ENCODE data around the gene DICER1.
A peak's percentile ranks its signal among the peaks of the same experiment; 100 is the strongest.

DICER1 gene

DNA sequence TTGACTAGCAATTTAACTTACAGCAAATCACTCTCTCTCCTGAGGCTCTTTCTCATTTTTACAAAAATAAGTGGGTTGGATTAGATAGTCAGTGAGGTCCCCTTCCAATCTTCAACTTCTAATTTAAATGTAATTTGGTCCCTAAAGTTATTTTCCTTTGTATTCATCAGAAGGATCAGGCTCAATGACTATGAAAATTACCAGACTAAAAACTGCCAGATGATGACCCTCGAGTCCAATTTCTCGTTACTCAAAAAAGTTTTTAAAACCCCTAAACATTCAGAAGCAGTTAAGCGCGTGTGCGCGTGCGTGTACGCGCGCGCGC lies 34.7 kb downstream of the DICER1 start:
- DNase-seq, result no peak

DNA sequence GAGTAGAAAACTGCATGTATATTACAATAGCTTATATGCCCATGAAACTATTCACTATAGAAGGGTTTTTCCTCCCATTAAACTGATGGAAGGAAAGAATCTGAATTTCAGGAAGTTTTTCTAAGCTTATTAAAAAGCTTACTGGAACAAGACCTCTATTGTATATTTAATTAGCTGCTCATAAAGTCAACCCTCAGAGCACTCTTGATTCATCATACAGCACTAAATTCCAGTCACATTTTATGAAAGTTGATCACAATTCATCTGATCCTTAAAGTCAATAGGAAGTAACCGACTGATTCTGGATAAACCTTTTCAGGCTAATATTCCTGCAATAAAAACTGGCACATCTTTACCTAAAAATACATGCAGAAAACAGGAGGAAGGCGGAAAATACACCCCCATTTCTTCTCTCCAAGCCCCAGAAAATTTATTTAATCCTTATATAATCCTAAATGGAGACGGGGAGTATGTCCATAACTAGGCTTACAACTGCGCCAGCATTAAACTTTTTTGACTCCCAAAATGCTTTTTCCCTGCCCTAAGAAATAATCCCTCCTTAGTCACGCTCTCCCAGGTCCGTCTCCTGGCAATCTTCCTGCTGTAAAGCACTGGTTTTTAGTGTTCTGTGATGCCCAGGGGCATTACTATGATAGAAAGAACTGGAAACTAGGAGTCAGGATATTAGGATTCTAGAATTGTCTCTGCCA lies 35.3 kb downstream of the DICER1 start:
- DNase-seq, result no peak

DNA sequence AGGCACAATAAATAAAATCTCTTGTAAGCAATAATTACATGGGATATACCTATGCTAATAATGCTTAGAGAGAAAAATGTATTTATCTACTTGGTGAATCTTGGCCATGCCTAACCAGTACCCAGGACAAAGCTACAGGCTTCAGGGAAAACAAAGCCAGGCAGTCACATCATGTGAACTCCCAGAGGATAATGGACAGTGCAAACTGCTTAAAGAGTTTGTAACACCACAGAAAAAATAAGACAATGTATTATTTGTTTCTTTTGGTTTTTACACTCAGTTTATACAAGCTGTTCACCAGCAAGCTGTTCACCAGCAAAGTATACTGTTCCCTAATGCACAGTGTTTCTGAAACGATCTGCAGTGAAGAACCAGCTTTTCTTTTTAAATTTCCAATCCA lies 38.0 kb downstream of the DICER1 start:
- no peak for DNase-seq

DNA sequence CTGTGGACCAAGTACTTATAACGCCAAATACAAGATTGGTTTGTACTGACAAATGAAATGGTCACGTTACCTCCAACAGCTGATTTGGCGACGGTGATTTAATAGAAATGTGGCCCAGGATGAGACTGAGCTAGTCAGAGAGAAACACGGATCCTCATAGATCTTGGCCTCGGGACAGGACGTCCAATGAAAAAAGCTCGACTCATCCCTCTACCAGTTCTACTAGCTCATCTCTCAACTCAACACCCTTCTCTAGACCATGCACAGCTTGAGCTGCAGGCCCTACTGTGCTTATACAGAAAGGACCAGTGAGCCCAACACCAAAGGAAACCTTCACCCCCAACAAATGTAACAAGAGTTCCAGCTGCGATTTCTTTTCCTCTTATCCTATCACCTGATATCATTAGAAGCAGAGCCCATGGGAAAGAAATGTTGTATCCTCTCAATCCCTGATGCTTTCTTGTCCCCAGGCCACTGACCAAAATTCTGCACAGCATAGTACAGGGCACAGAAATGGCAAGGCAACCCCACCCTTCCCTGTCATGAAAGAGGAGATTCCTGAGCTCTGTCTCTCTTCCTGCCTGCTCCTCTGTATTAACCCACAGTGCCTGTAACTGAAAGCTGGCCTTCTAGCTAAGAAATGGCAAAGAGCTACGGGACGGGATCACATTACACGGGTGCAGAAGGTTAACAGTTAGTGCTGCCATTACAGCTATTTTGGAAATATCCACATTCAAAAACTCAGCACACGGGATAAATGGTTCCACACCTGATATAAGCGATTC lies 39.2 kb downstream of the DICER1 start:
- no peak for DNase-seq

DNA sequence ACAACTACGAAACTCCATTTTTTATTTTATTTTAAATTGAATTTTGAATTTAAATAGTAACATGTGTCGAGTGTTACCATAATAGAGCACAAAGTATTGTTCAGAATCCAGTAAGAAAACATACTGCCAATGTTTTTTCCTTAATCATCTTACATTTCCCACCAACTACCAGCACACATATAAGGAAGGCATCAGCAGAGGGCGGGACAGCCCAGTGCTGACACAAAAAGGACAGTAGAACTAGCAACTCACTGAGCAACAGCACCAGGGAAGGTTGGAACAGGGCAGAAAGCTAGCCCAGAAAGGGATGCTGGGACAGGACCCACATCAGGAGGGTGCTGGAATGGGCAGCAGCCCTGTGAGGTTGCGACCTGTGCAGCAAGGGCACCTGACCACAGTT lies 43.9 kb downstream of the DICER1 start:
- no peak for DNase-seq

DNA sequence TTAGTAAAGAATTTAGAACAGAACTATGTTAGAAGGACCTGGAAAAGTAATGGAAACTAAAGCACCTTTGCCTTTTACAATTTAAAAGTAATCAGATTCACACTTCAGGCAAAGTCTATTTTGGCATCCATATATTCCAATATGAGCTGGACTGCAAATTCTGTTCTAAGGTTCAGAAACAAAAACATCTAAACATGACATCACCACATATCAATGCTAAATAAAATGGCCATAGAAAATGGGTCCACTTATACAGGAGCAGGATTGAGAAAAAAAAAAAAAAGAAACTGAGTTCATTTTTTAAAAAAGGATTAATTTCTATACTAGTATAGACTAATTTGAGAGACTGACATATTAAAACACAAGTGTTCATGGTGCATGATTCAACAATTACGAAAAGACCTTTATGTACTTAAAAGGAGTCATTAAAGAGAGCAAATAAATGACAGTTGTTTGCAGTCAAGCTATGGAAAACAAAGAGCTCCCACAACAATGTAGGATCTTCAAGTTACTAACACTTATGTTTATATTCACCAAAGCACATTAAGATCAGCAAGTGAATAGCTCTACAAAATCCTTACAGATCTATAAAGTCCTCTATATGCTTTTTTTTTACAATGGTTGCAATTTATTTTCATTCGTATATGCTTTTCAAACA lies 45.7 kb downstream of the DICER1 start:
- no peak for DNase-seq

DNA sequence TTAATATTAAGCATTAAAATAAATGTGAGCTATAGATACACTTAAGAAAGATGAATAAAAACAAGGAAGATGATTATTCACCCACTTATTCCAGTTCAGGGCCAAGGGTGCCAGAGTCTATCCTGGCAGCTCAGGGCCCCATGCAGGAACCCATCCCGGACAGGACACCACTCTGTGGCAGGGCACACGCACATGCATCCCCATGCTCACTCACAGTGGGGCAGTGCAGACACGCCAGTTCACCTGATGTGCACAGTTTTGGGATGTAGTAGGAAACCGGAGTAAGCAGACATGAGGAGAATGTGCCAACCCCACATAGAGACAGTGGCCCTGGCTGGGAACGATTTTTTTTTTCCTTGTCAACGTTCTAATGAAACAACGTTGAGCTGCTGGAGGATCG lies 47.2 kb downstream of the DICER1 start:
- no peak for DNase-seq

DNA sequence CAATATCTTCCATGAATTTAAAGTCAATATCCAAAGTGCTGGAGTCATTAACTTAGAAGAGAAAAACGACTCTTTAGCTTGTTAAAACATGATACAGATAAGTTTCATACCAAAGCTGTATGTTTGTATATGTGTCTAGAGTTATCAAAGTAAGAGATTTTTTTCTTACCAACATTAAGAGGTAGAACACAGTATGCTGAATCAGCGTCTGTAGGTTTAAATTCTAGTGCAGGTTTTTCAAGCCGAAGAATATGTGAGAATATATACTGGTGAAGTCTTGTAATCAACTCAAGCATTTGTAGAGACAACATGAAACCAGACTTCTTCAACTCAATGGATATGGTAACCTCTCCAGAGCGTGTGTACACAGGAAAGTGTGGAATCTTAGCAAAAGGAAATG lies 49.6 kb downstream of the DICER1 start:
- DNase-seq, result no peak

DNA sequence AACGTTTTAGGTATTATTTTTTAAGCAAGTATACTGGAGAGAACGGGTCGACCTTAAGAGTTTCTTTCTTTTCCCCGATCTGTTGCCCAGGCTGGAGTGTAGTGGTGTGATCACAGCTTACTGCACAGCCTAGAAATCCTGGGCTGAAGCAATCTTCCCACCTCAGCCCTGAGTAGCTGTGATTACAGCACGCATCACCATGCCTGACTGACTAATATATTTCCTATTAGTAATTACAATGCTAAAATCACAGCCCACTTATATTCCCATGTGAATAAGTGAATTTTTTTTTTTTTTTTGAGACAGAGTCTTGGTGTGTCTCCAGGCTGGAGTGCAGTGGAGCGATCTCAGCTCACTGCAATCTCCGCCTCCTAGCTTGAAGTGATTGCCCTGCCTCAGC lies 50.4 kb downstream of the DICER1 start:
- DNase-seq, result no peak

DNA sequence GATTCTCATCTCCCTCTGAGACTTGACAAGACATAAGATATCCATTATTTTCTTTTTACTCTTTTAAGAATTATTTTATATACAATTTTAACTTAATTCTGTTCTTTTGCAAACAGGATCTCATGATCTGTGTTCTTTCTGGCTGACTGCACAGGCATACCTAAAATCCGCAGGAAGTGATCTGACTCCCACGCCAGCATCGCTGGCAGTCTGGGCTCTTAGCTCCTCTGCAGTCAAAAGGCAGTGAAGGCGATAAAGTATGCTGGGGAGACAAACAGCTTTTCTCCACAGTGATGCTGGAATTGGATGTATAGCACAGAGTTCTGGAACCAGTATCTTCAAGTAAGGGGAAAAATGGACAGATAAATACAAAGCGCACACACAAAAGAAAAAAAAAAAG lies 52.4 kb downstream of the DICER1 start:
- no peak for DNase-seq

DNA sequence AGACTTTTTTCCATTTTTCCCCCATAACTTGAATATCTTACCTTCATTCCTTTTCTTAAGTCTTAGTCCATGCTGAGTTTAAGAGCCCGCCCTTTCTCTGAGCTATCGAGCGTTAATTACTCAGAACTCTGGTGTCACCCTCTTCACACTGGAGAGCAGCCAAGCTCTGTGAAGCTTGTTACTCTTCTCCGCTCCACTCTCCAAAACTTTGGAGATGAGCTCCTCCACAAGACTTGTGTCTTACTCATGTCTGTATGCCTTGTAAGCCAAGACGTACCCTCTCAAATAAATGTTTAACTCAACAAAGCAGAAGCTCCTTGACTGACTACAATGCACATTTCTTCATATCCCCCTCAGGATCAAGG lies 54.7 kb downstream of the DICER1 start:
- no peak for DNase-seq

DNA sequence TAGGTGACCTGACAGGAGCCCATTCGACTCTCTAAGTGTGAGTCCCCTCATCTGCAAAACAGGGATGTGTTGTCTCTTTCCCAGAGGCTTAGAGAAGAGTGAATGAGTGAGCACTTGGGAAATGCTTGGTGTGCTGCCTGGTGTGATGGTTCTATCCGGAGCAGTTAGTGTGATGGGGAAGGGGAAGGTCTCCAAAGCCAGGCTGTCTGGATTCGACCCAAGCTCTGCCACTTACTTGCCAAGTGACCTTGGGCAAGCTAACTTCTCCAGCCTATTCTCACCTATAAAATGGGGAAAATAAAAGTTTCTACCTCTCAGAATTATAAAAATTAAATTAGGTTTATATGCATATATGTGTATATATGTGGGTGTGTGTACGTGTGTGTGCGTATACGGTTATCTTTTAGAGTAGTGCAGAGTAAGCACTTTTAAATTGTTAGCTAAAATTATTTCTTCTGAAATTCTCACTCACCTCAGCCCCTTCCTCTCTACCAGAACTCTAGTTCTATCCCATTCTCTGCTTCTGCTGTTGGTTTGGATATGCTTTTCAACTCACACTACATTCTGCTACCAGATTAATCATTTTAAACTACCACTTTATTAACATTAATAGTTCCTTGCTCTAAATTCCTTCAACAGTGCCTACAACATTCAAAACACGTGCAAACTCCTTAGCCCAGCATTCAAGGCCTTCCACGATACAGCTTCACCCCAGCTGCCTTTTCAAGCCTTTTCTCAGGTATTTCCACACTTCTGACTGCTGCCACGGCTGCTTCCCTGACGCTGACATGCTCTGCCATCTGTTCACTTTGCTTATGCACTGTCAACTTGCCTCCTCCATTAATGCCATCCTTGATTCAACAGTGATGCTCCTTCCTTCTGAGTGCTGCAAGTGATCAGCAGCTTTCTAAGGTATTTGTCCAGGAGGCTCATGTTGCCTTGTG lies 55.3 kb downstream of the DICER1 start:
- no peak for DNase-seq

DNA sequence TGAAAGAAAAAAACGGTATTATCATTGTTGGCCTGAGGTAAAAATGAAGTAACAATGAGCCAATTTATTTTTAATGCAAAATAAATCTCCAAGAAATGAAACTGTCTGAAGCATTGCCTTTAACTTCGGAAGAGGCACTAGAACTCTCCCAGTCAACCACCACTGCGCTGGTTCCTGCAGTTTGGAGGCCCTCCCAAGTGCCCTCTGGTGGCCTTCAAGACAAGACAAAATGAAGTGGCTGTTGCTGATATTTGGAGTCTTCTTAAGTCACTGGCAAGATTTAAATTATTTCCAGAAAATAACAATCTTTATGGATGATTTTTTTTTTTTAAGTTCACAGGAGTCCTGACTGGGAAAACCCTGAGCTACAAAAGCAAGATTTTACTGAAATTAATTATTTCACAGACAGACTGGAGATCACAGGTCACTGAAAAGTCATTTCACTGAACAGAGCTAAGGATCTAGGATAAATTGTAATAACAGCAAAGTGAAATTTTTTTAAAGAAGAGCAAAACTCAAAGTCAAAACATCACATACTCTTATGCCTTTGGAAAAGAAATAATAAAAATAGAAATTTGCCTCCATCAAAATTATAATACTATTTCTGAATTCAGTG lies 58.2 kb downstream of the DICER1 start:
- peak; percentile 38 for DNase-seq

DNA sequence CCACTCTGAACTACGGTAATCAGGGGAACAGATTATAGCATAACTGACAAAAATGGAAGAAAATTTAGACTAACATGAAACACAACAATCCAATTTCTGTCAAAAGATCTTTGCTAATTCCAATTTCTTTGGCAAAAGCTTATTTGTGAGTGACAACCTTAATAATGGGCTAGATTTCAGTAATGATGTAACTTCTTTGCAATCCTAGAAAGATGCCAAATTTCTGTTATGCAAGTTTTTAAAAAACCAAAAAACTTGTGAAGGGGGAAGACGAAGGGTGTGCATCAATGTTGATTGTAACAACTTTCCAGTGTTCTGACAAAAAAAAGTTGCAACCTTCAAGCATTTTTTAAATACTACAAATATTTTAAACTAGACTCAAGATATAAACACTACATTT lies 59.9 kb downstream of the DICER1 start:
- no peak for DNase-seq

DNA sequence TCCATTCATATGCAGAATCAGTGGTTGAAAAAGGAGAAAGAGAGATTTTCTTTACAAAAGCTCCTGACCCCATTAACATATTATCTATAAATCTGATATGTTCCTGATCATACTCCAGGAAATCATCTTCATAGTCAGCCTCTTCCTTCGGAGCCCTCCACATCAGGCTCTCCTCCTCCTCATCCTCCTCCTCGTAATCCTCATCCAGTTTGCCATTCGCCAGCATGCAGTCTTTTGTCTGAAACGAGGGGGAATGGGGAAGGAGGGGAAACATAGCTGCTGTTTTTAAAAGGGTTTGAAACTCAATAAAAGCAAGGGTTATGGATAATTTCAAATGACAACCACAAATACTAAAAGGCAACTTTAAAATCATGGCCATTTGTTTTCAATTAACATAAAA lies 60.9 kb downstream of the DICER1 start:
- no peak for DNase-seq

DNA sequence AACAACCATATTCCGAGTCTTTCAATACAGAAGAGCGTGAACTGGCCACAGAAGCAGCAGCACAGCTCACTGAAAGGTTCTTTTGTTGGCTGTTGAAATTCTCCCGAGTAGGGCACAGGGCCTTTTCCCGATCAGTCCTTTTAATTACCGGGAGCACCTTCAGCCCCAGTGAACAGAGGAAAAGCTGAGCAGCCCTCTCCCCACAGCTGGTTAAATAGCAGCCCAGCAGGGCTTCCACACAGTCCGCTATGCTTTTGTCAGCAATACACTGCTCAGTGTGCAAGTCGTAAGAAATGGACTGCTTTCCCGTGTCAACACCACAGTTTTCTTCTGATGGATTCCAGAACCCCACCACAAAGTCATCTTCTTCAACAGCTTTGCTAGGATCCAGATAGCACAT lies 61.3 kb downstream of the DICER1 start:
- no peak for DNase-seq

DNA sequence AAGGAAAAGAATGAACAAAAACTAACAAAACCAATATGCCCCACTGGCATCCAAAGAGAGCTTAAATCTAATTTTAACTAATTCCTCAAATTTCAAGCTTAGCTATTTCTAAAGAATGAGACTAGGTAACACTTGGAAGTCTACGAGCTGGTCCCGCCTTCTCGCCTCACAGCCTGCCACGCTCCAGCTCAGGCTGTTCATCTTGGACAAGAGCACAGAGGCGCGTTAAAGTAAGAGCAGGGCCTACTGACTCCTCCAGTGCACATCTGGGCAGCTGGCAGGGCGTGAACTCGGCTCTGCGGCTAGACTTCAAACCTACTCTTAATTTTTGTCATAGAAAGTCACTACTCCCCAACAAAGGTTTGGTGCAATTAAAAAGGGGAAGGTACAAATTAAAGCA lies 64.6 kb downstream of the DICER1 start:
- DNase-seq, result no peak

DNA sequence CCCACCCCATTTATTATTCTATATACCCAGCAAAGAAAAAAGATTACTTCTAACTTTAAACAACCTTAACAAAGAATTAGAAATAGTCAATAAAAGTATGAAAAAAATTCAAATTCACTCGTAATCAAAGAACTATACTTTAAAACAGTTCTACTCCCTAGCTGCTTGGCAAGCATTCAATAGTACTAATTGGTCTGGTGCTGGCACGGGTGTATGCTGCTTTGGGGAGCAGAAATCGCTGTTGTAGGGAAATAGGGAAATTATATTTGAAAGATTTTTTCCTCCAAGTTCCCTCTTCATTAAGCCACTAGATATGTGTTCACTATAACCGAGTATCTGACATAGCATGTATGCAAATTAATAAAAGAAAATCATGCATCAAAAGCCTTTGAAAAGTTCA lies 65.7 kb downstream of the DICER1 start:
- DNase-seq, result no peak

DNA sequence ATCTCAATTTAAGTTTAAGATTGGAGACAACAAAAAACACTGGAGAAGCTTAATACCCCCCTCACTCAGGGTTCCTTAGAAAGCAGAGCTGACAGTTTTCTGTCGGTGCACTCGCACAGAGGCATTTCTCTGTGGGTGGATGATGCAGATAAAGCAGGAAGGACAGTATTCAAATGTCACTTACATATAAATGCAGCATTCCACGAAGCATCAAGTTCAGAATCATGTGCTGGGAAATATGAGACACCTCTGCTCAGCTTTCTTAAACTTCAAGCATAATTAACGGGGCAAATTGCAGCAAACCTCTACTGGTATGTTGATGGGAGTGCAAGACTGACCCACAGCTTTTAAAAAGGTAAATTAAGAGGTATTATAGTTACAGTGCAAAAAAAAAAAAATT lies 68.7 kb downstream of the DICER1 start:
- DNase-seq, result no peak

DNA sequence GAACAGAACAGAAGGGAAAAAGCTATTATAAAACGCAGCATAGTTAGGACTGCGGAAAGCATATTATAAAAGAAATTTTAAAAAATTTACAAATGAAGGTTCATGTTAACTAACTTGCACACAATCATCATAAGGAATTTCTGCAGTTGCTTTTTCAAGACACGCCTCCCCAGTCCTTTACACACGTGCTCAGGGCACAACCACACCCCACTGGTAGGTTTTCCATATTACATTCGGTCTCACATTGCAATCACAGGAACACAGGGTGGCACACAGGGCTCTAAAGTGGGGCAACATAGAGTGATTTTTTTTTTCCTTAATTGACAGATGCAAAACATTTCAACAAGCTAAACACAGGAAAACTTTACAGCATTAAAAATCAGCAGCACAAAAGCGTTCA lies 69.7 kb downstream of the DICER1 start:
- no peak for DNase-seq

DNA sequence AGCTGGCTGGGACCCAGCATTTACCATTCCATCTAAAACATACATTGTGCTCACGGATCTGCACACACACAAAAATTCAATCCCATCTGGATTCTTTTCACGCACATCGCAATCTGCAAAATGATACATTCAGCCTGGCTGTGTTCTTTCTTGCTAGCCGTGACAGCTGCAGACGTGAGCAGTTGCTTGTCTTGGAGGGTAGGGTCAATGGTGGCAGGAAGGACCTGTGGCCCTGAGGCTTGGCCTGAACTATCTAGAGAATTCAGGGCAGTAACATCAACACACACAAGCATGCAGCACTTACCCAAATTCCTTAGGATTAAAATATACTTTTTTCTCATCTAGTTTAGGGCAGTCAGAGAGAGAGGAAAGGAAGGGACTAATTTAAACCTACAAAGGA lies 72.0 kb downstream of the DICER1 start:
- DNase-seq, result no peak

DNA sequence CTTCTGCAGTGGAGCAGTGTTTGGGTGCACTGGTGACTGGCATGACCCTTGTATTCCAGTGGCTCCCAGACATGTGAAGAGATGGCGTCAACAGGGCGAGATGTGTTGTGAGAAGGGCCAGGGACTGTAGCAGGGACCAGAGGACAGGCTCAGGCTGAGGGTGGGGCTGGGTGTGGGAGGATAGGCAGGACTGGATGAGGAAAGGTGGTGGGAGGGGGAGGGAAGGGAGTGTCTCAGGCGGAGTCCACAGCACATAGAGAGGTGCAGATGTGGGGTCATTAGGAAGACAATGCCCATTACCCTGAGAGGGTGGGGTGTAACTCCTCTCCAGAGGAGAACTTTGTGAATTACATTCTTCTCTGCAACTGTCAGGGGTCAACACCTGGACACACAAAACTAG lies 78.5 kb downstream of the DICER1 start:
- no peak for DNase-seq

DNA sequence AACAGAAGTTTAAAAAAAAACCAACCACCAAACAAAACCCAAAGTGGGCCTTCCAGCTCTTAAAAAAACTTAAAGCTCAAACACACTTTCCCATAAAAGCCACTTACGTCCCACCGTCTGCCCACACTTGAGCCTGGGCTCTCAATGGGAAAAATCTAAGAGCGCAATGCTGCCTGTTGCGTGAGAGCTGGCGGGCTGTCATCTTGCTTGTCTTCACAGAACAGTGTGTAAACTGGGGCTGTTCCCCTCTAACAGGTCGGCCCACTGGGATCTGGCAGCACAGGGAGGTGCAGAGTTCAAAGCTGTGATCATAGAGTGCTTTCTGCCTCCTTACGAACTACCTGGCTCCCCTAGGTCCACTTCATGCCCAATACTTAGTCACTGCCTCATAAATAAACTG lies 80.0 kb downstream of the DICER1 start:
- DNase-seq, result no peak

Data from CD4-positive, alpha-beta T cell treated with Interleukin-15 for 1 hour (primary cell).